Prostate gland (tissue), 2 donors: ENCODE results near the gene ARFGAP1.

Source experiments
- CTCF ChIP-seq, 4 experiments: fragments of 200-600 bp in 2 of 4; fragments of 450-650 bp in 2 of 4; sonication (generic) in 2 of 4; IDR thresholded peaks; 1 replicate in 3 of 4; 2 replicates in 1 of 4; pipeline ENCODE4 v1.5.1; 2016 to 2019; ENCODE audit warnings: antibody characterized with exemption in 4 of 4, mild to moderate bottlenecking in 2 of 4, moderate library complexity in 2 of 4
- POLR2A ChIP-seq: fragments of 450-650 bp; IDR thresholded peaks from one replicate; pipeline ENCODE4 v1.6.1; 2016; ENCODE audit warnings: antibody characterized with exemption, mild to moderate bottlenecking

- TF ChIP-seq POLR2A (no peak), CTCF (IDR thresholded peaks at IDR 0.05) (no peak)
These were observed 38.7 kb downstream of the ARFGAP1 start for GRCh38 chr20:63311186-63311832.
